Measurements from ENCODE around the gene ZNF593OS. TPM values are rescaled to one million over a fixed set of nuclear protein-coding genes. Genes with fewer than 3 reads are reported as not detected.

ZNF593OS gene
- total and polyA plus RNA-seq, 2 donors (not counting 3 experiments of a cell fraction or from before 2014, with no cell fraction given) = not detected

GRCh38 chr1:26220199-26220912 is 48.7 kb upstream of the ZNF593OS start:
- intact Hi-C loops (cut with micrococcal nuclease) (no loop called here), dilution Hi-C loops (cut with MboI; ENCODE audit: extremely low pct_ligation_motif_present, low sequenced_read_pairs) (no loop called here)
- no peaks in the 10 kb centered on the region for H3K4me1 ChIP-seq (ENCODE audit: control insufficient read depth, extremely low read depth, insufficient read depth, low read length)
- no peaks in the 10 kb centered on the region for H3K9me3 ChIP-seq (replicated peaks; ENCODE audit: control insufficient read depth, insufficient read depth, low read length)
- H3K4me3 ChIP-seq (replicated peaks in 1 of 3; ENCODE audit: insufficient read depth in 1 of 3, low read depth in 1 of 3, low read length in 3 of 3) = no peak overlapping the region
- H2AFZ ChIP-seq (ENCODE audit: low read depth, low read length) = no peak overlapping the region
- no peak overlapping the region for H3K4me2 ChIP-seq (ENCODE audit: insufficient read depth, low read length)
- H4K20me1 ChIP-seq (replicated peaks; ENCODE audit: control insufficient read depth, extremely low read depth, insufficient read depth, low read length) = no peaks in the 10 kb centered on the region
- DNase-seq (ENCODE audit: low read depth, low spot score) (no peak), FAIRE-seq (no peak)
- no peaks in the 10 kb centered on the region for H3K9me1 ChIP-seq (replicated peaks; ENCODE audit: control insufficient read depth, extremely low read depth, insufficient read depth, low read length)
- H3K79me2 ChIP-seq (ENCODE audit: control insufficient read depth, insufficient read depth, low read length) = no peaks in the 10 kb centered on the region
- H3K9ac ChIP-seq (replicated peaks; ENCODE audit: extremely low read depth, insufficient read depth, low read length) = no peak overlapping the region
- ChIA-PET CTCF (interaction anchor here (1.4 kb wide), 1 partner anchor 51 kb away, joined by 5 read pairs; the partner anchor contains the start of gene ZNF593), POLR2A (no interaction called here)
- H3K36me3 ChIP-seq (ENCODE audit: control insufficient read depth in 2 of 2, extremely low read depth in 1 of 2, insufficient read depth in 2 of 2, low read length in 2 of 2) = no peaks in the 10 kb centered on the region
- no peak for TF ChIP-seq POLR2A (IDR thresholded peaks at IDR 0.05; ENCODE audit: low read depth, low read length)
- no peak for TF ChIP-seq POLR2AphosphoS5 (IDR thresholded peaks at IDR 0.05; ENCODE audit: insufficient read depth, low read depth, low read length)
- no peak for TF ChIP-seq GATA2 (IDR thresholded peaks at IDR 0.05; ENCODE audit: insufficient read depth, insufficient read length, low read depth, low read length)
- H3K27me3 ChIP-seq (ENCODE audit: control insufficient read depth in 2 of 2, insufficient read depth in 2 of 2, low read length in 2 of 2) = peaks cover 0 to 2% of the 10 kb centered on the region in 2 experiments
- H3K27ac ChIP-seq (ENCODE audit: insufficient read depth, low read depth, low read length) = no peak overlapping the region
- no TSS peak for BruUV-seq (replicated peaks)

GRCh38 chr1:26218906-26219494 is 47.4 kb upstream of the ZNF593OS start:
- H2AFZ ChIP-seq (ENCODE audit: low read depth, low read length) = no peak overlapping the region
- peaks cover 0 to 2% of the 10 kb centered on the region in 2 experiments for H3K27me3 ChIP-seq (ENCODE audit: control insufficient read depth in 2 of 2, insufficient read depth in 2 of 2, low read length in 2 of 2)
- BruUV-seq (replicated peaks) = no TSS peak
- H3K79me2 ChIP-seq (ENCODE audit: control insufficient read depth, insufficient read depth, low read length) = no peaks in the 10 kb centered on the region
- no peaks in the 10 kb centered on the region for H3K36me3 ChIP-seq (ENCODE audit: control insufficient read depth in 2 of 2, extremely low read depth in 1 of 2, insufficient read depth in 2 of 2, low read length in 2 of 2)
- no peaks in the 10 kb centered on the region for H4K20me1 ChIP-seq (replicated peaks; ENCODE audit: control insufficient read depth, extremely low read depth, insufficient read depth, low read length)
- H3K9me3 ChIP-seq (replicated peaks; ENCODE audit: control insufficient read depth, insufficient read depth, low read length) = no peaks in the 10 kb centered on the region
- no peaks in the 10 kb centered on the region for H3K9me1 ChIP-seq (replicated peaks; ENCODE audit: control insufficient read depth, extremely low read depth, insufficient read depth, low read length)
- POLR2A ChIA-PET = no interaction called here
- no peak for FAIRE-seq
- dilution Hi-C loops (cut with MboI; ENCODE audit: extremely low pct_ligation_motif_present, low sequenced_read_pairs) (no loop called here), intact Hi-C loops (cut with micrococcal nuclease) (no loop called here)
- no peak for DNase-seq (ENCODE audit: low read depth, low spot score)
- H3K4me1 ChIP-seq (ENCODE audit: control insufficient read depth, extremely low read depth, insufficient read depth, low read length) = no peaks in the 10 kb centered on the region
- no peak overlapping the region for H3K27ac ChIP-seq (ENCODE audit: insufficient read depth, low read depth, low read length)
- no peak overlapping the region for H3K4me2 ChIP-seq (ENCODE audit: insufficient read depth, low read length)
- CTCF ChIA-PET = no interaction called here
- no peak overlapping the region for H3K4me3 ChIP-seq (replicated peaks in 1 of 3; ENCODE audit: insufficient read depth in 1 of 3, low read depth in 1 of 3, low read length in 3 of 3)
- TF ChIP-seq MYC (IDR thresholded peaks at IDR 0.05; ENCODE audit: low read depth, low read length) = no peak
- H3K9ac ChIP-seq (replicated peaks; ENCODE audit: extremely low read depth, insufficient read depth, low read length) = no peak overlapping the region

Data from endothelial cell of umbilical vein (primary cell).